ENCODE data around the gene SLC37A2. TPM values are rescaled to one million over a fixed set of nuclear protein-coding genes. Genes with fewer than 3 reads are reported as not detected.
A peak's percentile ranks its signal among the peaks of the same experiment; 100 is the strongest.

Gene SLC37A2
- total and polyA plus RNA-seq, 4 donors, result 3.2 to 13.2 (median 7.8) TPM

DNA sequence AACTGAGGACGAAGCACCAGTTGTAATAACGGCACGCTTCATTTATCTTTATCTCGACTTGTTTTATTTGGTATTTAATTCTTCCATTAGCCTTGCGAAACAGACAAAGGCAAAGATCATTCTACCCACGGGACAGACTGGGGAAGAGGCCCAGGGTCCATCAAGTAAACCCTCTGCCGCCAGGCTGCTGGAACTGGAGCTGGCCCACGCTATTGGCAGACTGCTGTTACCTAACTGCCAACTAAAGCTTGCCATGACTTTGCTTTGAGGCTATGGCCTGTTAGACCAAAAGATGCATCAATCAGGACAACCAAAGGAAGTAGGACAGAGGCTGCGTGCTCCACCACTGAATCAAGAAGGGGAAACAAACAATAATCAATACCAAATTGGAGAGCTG is 49.1 kb downstream of the SLC37A2 start:
- peak overlapping the region in 1 of 2 donors; percentile 43 for H3K27ac ChIP-seq (ENCODE audit: low read depth in 1 of 2, low read length in 1 of 2)
- no peak for TF ChIP-seq CTCF (IDR thresholded peaks at IDR 0.05; ENCODE audit: control extremely low read depth, extremely low read depth)
- H3K4me1 ChIP-seq (ENCODE audit: control insufficient read depth in 5 of 5, insufficient read depth in 5 of 5, low read length in 5 of 5), result peaks cover 2 to 19% (median 6%) of the 10 kb centered on the region in 5 donors
- no peak overlapping the region for H3K4me3 ChIP-seq
- peak overlapping the region in 1 of 2 donors; percentile 15 for H3K9ac ChIP-seq (ENCODE audit: insufficient read depth in 1 of 2, low read length in 2 of 2)
- no peaks in the 10 kb centered on the region for H3K27me3 ChIP-seq (ENCODE audit: control insufficient read depth in 3 of 3, insufficient read depth in 3 of 3, low read length in 2 of 3)
- no peaks in the 10 kb centered on the region for H3K9me3 ChIP-seq (ENCODE audit: control insufficient read depth in 4 of 4, insufficient read depth in 3 of 4, low read length in 3 of 4)
- H3K36me3 ChIP-seq (ENCODE audit: control insufficient read depth in 4 of 4, insufficient read depth in 4 of 4, low read length in 4 of 4), result peaks cover 0 to under 1% (median 0%) of the 10 kb centered on the region in 4 donors
- DNase-seq, result no peak
- 86 to 87% methylated on average over 9 of the region's 9 CpGs for WGBS, 2 donors
- ATAC-seq (ENCODE audit: insufficient read depth, low FRiP score), result no peak

DNA sequence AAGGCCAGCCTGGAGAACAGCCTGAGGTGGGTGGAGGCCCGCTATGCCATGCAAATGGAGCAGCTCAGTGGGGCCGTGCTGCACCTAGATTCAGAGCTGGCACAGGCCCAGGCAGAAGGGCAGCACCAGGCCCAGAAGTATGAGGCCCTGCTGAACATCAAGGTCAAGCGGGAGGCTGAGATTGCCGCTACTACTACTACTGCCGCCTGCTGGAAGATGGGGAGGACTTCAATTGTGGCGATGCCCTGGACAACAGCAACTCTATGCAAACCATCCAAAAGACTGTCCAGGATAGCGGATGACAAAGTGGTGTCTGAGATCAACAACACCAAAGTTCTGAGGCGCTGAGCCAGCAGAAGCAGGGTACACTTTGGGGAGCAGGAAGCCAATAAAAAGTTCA is 51.4 kb downstream of the SLC37A2 start:
- H3K27ac ChIP-seq (ENCODE audit: low read depth in 1 of 2, low read length in 1 of 2), result no peak overlapping the region
- WGBS, 2 donors, result 72 to 82% methylated on average over 8 of the region's 8 CpGs
- DNase-seq (no peak), ATAC-seq (ENCODE audit: insufficient read depth, low FRiP score) (no peak)
- no peak for TF ChIP-seq CTCF (IDR thresholded peaks at IDR 0.05; ENCODE audit: control extremely low read depth, extremely low read depth)
- no peaks in the 10 kb centered on the region for H3K36me3 ChIP-seq (ENCODE audit: control insufficient read depth in 4 of 4, insufficient read depth in 4 of 4, low read length in 4 of 4)
- peaks cover 2 to 8% (median 6%) of the 10 kb centered on the region in 5 donors for H3K4me1 ChIP-seq (ENCODE audit: control insufficient read depth in 5 of 5, insufficient read depth in 5 of 5, low read length in 5 of 5)
- no peak overlapping the region for H3K4me3 ChIP-seq
- H3K9me3 ChIP-seq (ENCODE audit: control insufficient read depth in 4 of 4, insufficient read depth in 3 of 4, low read length in 3 of 4), result no peaks in the 10 kb centered on the region
- H3K9ac ChIP-seq (ENCODE audit: insufficient read depth in 1 of 2, low read length in 2 of 2), result no peak overlapping the region
- H3K27me3 ChIP-seq (ENCODE audit: control insufficient read depth in 3 of 3, insufficient read depth in 3 of 3, low read length in 2 of 3), result no peaks in the 10 kb centered on the region

- ATAC-seq (ENCODE audit: insufficient read depth, low FRiP score) (no peak), DNase-seq (no peak)
- Histone ChIP-seq H3K36me3 (ENCODE audit: control insufficient read depth in 4 of 4, insufficient read depth in 4 of 4, low read length in 4 of 4) (no peaks in the 10 kb centered on the region), H3K4me3 (no peak overlapping the region), H3K9me3 (ENCODE audit: control insufficient read depth in 4 of 4, insufficient read depth in 3 of 4, low read length in 3 of 4) (no peaks in the 10 kb centered on the region), H3K27me3 (ENCODE audit: control insufficient read depth in 3 of 3, insufficient read depth in 3 of 3, low read length in 2 of 3) (peaks cover 0 to 2% (median 0%) of the 10 kb centered on the region in 3 donors), H3K27ac (ENCODE audit: low read depth in 1 of 2, low read length in 1 of 2) (no peak overlapping the region), H3K4me1 (ENCODE audit: control insufficient read depth in 5 of 5, insufficient read depth in 5 of 5, low read length in 5 of 5) (no peaks in the 10 kb centered on the region), H3K9ac (ENCODE audit: insufficient read depth in 1 of 2, low read length in 2 of 2) (no peak overlapping the region)
- 66 to 69% methylated on average over 4 of the region's 4 CpGs for WGBS, 2 donors
- no peak for TF ChIP-seq CTCF (IDR thresholded peaks at IDR 0.05; ENCODE audit: control extremely low read depth, extremely low read depth)
Measured at GRCh38 chr11:125117429-125117828, 54.3 kb downstream of the SLC37A2 start.
